Inflammatory macrophage (primary cell): ENCODE results near the gene CTDP1.
"Not testable (repeated sequence)": the region's sequence is repeated elsewhere in the genome, so short reads cannot be mapped to it uniquely, and the experiment has no call there.

ENCODE experiments used
- DNase-seq, 2 donors: peaks; one replicate each; pipeline ENCODE4 v3.0.0-alpha.2; 2020 to 2022

The CTDP1 gene

GRCh38 chr18:79724299-79725080, 44.9 kb downstream of the CTDP1 start:
- DNase-seq, result no peak

GRCh38 chr18:79725486-79725885, 45.9 kb downstream of the CTDP1 start:
- DNase-seq, result no peak

GRCh38 chr18:79726721-79727120, 47.1 kb downstream of the CTDP1 start:
- no peak for DNase-seq

- no peak for DNase-seq
These were observed 47.6 kb downstream of the CTDP1 start for GRCh38 chr18:79727211-79727610.

- no peak for DNase-seq
These were observed 49.5 kb downstream of the CTDP1 start for GRCh38 chr18:79728931-79729586.

- no peak for DNase-seq
These were observed 50.0 kb downstream of the CTDP1 start for GRCh38 chr18:79729611-79730010.

GRCh38 chr18:79730804-79731203, 51.2 kb downstream of the CTDP1 start:
- DNase-seq, result no peak

GRCh38 chr18:79731881-79732720, 52.5 kb downstream of the CTDP1 start:
- DNase-seq, result not testable (repeated sequence)

- DNase-seq, result no peak
These were observed 53.1 kb downstream of the CTDP1 start for GRCh38 chr18:79732721-79733025.

GRCh38 chr18:79733135-79733701, 53.6 kb downstream of the CTDP1 start:
- DNase-seq, result no peak

GRCh38 chr18:79733986-79734770, 54.6 kb downstream of the CTDP1 start:
- DNase-seq, result no peak

- no peak for DNase-seq
These were observed 55.7 kb downstream of the CTDP1 start for GRCh38 chr18:79735071-79735980.

GRCh38 chr18:79736230-79736629, 56.6 kb downstream of the CTDP1 start:
- no peak for DNase-seq

GRCh38 chr18:79736846-79737245, 57.2 kb downstream of the CTDP1 start:
- DNase-seq, result no peak

GRCh38 chr18:79737426-79737825, 57.8 kb downstream of the CTDP1 start:
- no peak for DNase-seq

GRCh38 chr18:79738041-79738461, 58.4 kb downstream of the CTDP1 start:
- no peak for DNase-seq

- DNase-seq, result no peak
These were observed 59.2 kb downstream of the CTDP1 start for GRCh38 chr18:79738581-79739439.

- no peak for DNase-seq
These were observed 59.8 kb downstream of the CTDP1 start for GRCh38 chr18:79739440-79739778.

GRCh38 chr18:79740047-79740446, 60.4 kb downstream of the CTDP1 start:
- DNase-seq, result not testable (repeated sequence)
